MM.1S (cell line): Measurements from ENCODE around the gene PLBD2.

Source experiments
- DNase-seq: peaks from one replicate; pipeline ENCODE4 v3.0.0-alpha.2; 2015
- H2AFZ ChIP-seq: fragments of 300-600 bp; sonication (generic); 2 replicates; pipeline ENCODE4 v1.6.0; 2016; ENCODE audit warnings: antibody characterized with exemption, low read length
- H3F3A ChIP-seq: fragments of 300-600 bp; sonication (generic); 2 replicates; pipeline ENCODE4 v1.6.1; 2016; ENCODE audit warnings: mild to moderate bottlenecking, antibody characterized with exemption, low read length, moderate library complexity, mixed read lengths; ENCODE audit not compliant: insufficient read depth
- H3K27ac ChIP-seq: fragments of 300-600 bp; sonication (generic); 2 replicates; pipeline ENCODE4 v1.5.1; 2016; ENCODE audit warnings: mild to moderate bottlenecking, low read length
- H3K27me3 ChIP-seq: fragments of 300-600 bp; sonication (generic); replicated peaks from 2 replicates; pipeline ENCODE4 v1.6.0; 2016; ENCODE audit warnings: low read length; ENCODE audit not compliant: insufficient read depth
- H3K36me3 ChIP-seq: fragments of 300-600 bp; sonication (generic); replicated peaks from 2 replicates; pipeline ENCODE4 v1.6.1; 2016; ENCODE audit warnings: mild to moderate bottlenecking, low read length, mixed read lengths; ENCODE audit not compliant: insufficient read depth
- H3K4me1 ChIP-seq: fragments of 300-600 bp; sonication (generic); 2 replicates; pipeline ENCODE4 v1.6.1; 2016; ENCODE audit warnings: low read length, mixed read lengths
- H3K4me2 ChIP-seq: fragments of 300-600 bp; sonication (generic); 2 replicates; pipeline ENCODE4 v1.6.0; 2016; ENCODE audit warnings: low read depth, low read length
- H3K4me3 ChIP-seq: fragments of 300-600 bp; sonication (generic); 2 replicates; pipeline ENCODE4 v1.5.1; 2016; ENCODE audit warnings: low read length, mixed read lengths
- H3K79me2 ChIP-seq: fragments of 300-600 bp; sonication (generic); 2 replicates; pipeline ENCODE4 v1.6.1; 2016; ENCODE audit warnings: mixed run types, low read length, mixed read lengths
- H3K9ac ChIP-seq: fragments of 300-600 bp; sonication (generic); 2 replicates; pipeline ENCODE4 v1.6.1; 2016; ENCODE audit warnings: low read length, mixed read lengths
- H3K9me2 ChIP-seq: fragments of 300-600 bp; sonication (generic); replicated peaks from 2 replicates; pipeline ENCODE4 v1.6.1; 2016; ENCODE audit warnings: mild to moderate bottlenecking, low read length, mixed read lengths; ENCODE audit not compliant: insufficient read depth
- H3K9me3 ChIP-seq: fragments of 300-600 bp; sonication (generic); replicated peaks from 2 replicates; pipeline ENCODE4 v1.6.1; 2016; ENCODE audit warnings: mild to moderate bottlenecking, low read length, mixed read lengths; ENCODE audit not compliant: insufficient read depth
- H4K20me1 ChIP-seq: fragments of 300-600 bp; sonication (generic); 2 replicates; pipeline ENCODE4 v1.6.1; 2016; ENCODE audit warnings: mild to moderate bottlenecking, low read length, moderate library complexity, mixed read lengths; ENCODE audit not compliant: insufficient read depth
- CTCF ChIP-seq: fragments of 300-600 bp; sonication (generic); IDR thresholded peaks from 2 replicates; pipeline ENCODE4 v1.5.1; 2016; ENCODE audit warnings: antibody characterized with exemption, low read length, mixed read lengths
- EZH2 ChIP-seq: fragments of 300-600 bp; sonication (generic); optimal IDR thresholded peaks from 2 replicates; pipeline ENCODE3; 2017; ENCODE audit warnings: low read depth, mild to moderate bottlenecking, antibody characterized with exemption, low read length, mixed read lengths
- EZH2phosphoT487 ChIP-seq: fragments of 300-600 bp; sonication (generic); IDR thresholded peaks from 2 replicates; pipeline ENCODE4 v1.6.1; 2018; ENCODE audit warnings: antibody characterized with exemption, low read length

Gene PLBD2

GRCh38 chr12:113364698-113365097, 6.3 kb downstream of the PLBD2 start:
- Histone ChIP-seq H3F3A (no peaks in the 10 kb centered on the region), H3K27ac (no peak overlapping the region), H4K20me1 (no peaks in the 10 kb centered on the region), H3K9me3 (no peaks in the 10 kb centered on the region), H3K9ac (no peak overlapping the region), H3K9me2 (no peaks in the 10 kb centered on the region), H3K27me3 (no peaks in the 10 kb centered on the region), H3K4me1 (no peaks in the 10 kb centered on the region), H3K79me2 (no peaks in the 10 kb centered on the region), H2AFZ (no peak overlapping the region), H3K4me2 (no peak overlapping the region), H3K4me3 (no peak overlapping the region), H3K36me3 (no peaks in the 10 kb centered on the region)
- no peak for DNase-seq
- TF ChIP-seq CTCF (no peak), EZH2phosphoT487 (no peak), EZH2 (no peak)

- Histone ChIP-seq H3K36me3 (no peaks in the 10 kb centered on the region), H3F3A (no peaks in the 10 kb centered on the region), H3K9me2 (no peaks in the 10 kb centered on the region), H3K9me3 (no peaks in the 10 kb centered on the region), H3K4me3 (no peak overlapping the region), H2AFZ (no peak overlapping the region), H3K4me1 (no peaks in the 10 kb centered on the region), H4K20me1 (no peaks in the 10 kb centered on the region), H3K9ac (no peak overlapping the region), H3K27me3 (no peaks in the 10 kb centered on the region), H3K4me2 (no peak overlapping the region), H3K27ac (no peak overlapping the region), H3K79me2 (no peaks in the 10 kb centered on the region)
- TF ChIP-seq EZH2phosphoT487 (no peak), CTCF (no peak), EZH2 (no peak)
- no peak for DNase-seq
Observed at GRCh38 chr12:113365639-113366395, 7.4 kb downstream of the PLBD2 start.

- no peaks in the 10 kb centered on the region for H3K27me3 ChIP-seq
- no peak for TF ChIP-seq EZH2
- no peak for TF ChIP-seq CTCF
- no peak for TF ChIP-seq EZH2phosphoT487
- no peak overlapping the region for H2AFZ ChIP-seq
Observed at GRCh38 chr12:113366827-113367226, 8.4 kb downstream of the PLBD2 start.

More at GRCh38 chr12:113366827-113367226, 8.4 kb downstream of the PLBD2 start:
- H3K36me3 ChIP-seq = no peaks in the 10 kb centered on the region
- DNase-seq = no peak
- H3K9me2 ChIP-seq = no peaks in the 10 kb centered on the region
- no peaks in the 10 kb centered on the region for H3K4me1 ChIP-seq
- no peaks in the 10 kb centered on the region for H3K79me2 ChIP-seq
- H3K9me3 ChIP-seq = no peaks in the 10 kb centered on the region
- H4K20me1 ChIP-seq = no peaks in the 10 kb centered on the region
- H3F3A ChIP-seq = no peaks in the 10 kb centered on the region
- no peak overlapping the region for H3K27ac ChIP-seq
- no peak overlapping the region for H3K4me3 ChIP-seq
- H3K9ac ChIP-seq = no peak overlapping the region
- no peak overlapping the region for H3K4me2 ChIP-seq
